Immature natural killer cell (primary cell): ENCODE measurements around the gene RFC2. TPM values are rescaled to one million over a fixed set of nuclear protein-coding genes. Genes with fewer than 3 reads are reported as not detected.
"Not testable (repeated sequence)": the region's sequence is repeated elsewhere in the genome, so short reads cannot be mapped to it uniquely, and the experiment has no call there.

Source experiments
- DNase-seq, 3 donors: peaks; one replicate each; pipeline ENCODE4 v3.0.0; 2022; ENCODE audit warnings: mixed read lengths in 1 of 3
- H3K27ac Mint-ChIP-seq, 6 donors: one replicate each; pipeline ENCODE4 v1.8.0; 2020; ENCODE audit warnings: mixed read lengths in 6 of 6, mild to moderate bottlenecking in 5 of 6, inconsistent platforms in 4 of 6, moderate library complexity in 3 of 6
- H3K27me3 Mint-ChIP-seq, 3 donors: one replicate each; pipeline ENCODE4 v1.8.0; 2020 to 2021; ENCODE audit warnings: low read depth in 3 of 3, mild to moderate bottlenecking in 3 of 3, mixed read lengths in 3 of 3, moderate library complexity in 3 of 3, inconsistent platforms in 1 of 3
- H3K36me3 Mint-ChIP-seq, 3 donors: one replicate each; pipeline ENCODE4 v1.8.0; 2020; ENCODE audit warnings: mixed read lengths in 3 of 3, inconsistent platforms in 2 of 3, mild to moderate bottlenecking in 2 of 3
- H3K4me1 Mint-ChIP-seq, 2 donors: one replicate each; pipeline ENCODE4 v1.8.0; 2020; ENCODE audit warnings: inconsistent platforms in 2 of 2, mild to moderate bottlenecking in 2 of 2, mixed read lengths in 2 of 2, moderate library complexity in 1 of 2
- H3K4me3 Mint-ChIP-seq, 5 donors: one replicate each; pipeline ENCODE4 v1.8.0; 2020; ENCODE audit warnings: mild to moderate bottlenecking in 5 of 5, mixed read lengths in 5 of 5, inconsistent platforms in 3 of 5, moderate library complexity in 3 of 5
- H3K9me3 Mint-ChIP-seq, 6 donors: one replicate each; pipeline ENCODE4 v1.8.0; 2020; ENCODE audit warnings: mild to moderate bottlenecking in 6 of 6, mixed read lengths in 6 of 6, inconsistent platforms in 4 of 6, moderate library complexity in 3 of 6
- polyA plus RNA-seq, 3 donors: library from polyadenylated mRNA; unstranded; fragments of 300-500 nt; fragmentation: Illumina TruSeq; gene quantifications; one replicate each; pipeline ENCODE4 v1.2.3, GENCODE V29; 2021

Gene RFC2
- polyA plus RNA-seq, 3 donors from 2014 or later = 48.1 to 79.5 (median 63.0) TPM

DNA sequence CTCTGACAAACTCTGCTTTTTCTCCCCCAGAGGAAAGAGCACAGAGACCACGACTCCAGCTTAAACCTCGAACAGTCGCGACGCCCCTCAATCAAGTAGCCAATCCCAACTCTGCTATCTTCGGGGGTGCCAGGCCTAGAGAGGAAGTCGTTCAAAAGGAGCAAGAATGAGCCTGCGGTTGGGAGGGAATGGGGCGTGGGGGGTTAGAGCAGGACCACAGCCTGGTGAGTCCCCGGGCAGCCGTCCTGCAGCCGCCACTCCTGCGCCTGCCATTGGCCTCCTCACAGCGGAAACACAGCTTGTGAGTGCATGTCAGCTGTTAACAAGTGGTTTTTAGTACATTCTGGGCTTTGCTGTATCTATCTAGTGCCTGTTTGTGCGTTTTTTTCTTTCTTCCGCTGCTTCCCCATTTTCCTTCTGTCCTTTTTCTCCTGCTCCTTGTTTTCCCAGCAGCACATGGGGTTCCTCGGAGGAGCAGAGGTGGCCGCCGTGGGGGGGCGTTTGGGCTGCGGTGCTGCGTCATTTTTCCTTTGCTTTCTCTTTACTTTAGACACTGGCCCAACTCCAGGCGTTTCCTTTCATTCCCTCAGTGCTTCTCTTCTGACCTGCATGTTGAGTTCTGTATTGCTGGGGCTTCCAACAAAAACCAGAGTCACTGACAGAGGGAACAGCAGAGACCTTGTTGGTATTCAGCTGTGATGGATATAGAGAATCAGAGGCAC lies 58.9 kb downstream of the RFC2 start:
- H3K4me3 Mint-ChIP-seq = peak overlapping the region; percentile 59 to 85 (median 73)
- peak; percentile 75 to 76 (median 75) for DNase-seq
- H3K36me3 Mint-ChIP-seq = peaks cover 6 to 27% (median 9%) of the 10 kb centered on the region in 3 donors

DNA sequence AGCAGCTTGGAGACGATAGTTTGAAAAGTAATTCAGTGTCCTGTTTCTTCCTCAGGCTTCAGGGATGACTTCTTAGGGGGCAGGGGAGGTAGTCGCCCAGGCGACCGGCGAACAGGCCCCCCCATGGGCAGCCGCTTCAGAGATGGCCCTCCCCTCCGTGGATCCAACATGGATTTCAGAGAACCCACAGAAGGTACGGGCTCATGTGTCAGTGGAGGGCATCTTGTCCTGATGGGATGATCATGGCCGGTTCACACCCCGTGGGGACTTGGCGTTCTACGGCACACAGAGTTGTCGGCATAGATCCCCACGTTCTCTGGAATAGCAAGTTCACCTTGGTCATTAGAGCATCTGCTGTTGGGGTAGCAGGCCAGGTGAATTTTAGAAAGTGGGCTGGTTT lies 59.5 kb downstream of the RFC2 start:
- Mint-ChIP-seq H3K4me3 (peak overlapping the region; percentile 51 to 76 (median 68)), H3K27me3 (peaks cover 3 to 17% (median 13%) of the 10 kb centered on the region in 3 donors), H3K36me3 (peaks cover 6 to 33% (median 9%) of the 10 kb centered on the region in 3 donors), H3K4me1 (peaks cover 37 to 58% of the 10 kb centered on the region in 2 donors), H3K9me3 (no peaks in the 10 kb centered on the region), H3K27ac (peak overlapping the region; percentile 88 to 97 (median 92))
- no peak for DNase-seq

More for the DNA sequence above, 58.9 kb downstream of the RFC2 start:
- H3K27ac Mint-ChIP-seq = peak overlapping the region; percentile 88 to 97 (median 93)
- not testable (repeated sequence) for H3K9me3 Mint-ChIP-seq
- peaks cover 37 to 57% of the 10 kb centered on the region in 2 donors for H3K4me1 Mint-ChIP-seq
- H3K27me3 Mint-ChIP-seq = peaks cover 3 to 17% (median 13%) of the 10 kb centered on the region in 3 donors

DNA sequence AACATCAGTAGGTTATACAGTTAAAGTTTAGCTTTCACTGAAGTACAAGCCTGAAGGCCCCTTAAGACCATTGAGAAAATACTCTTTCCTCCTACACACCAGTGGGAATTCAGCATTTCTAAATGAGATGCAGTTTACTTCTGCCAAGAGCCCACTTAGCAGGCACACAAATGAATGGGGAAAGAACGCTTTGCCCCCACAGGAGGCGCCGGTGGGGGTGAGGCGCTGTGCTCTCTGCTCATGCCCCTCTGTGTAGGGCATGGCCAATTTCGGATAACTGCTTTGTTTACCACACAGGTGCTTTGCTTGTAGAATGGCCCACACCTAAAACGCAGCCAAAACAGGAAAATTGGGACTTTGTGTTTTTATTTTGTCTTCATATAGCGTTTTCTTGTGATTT lies 60.3 kb downstream of the RFC2 start:
- H3K4me3 Mint-ChIP-seq = no peak overlapping the region
- peaks cover 3 to 17% (median 13%) of the 10 kb centered on the region in 3 donors for H3K27me3 Mint-ChIP-seq
- no peak for DNase-seq
- H3K36me3 Mint-ChIP-seq = peaks cover 6 to 40% (median 13%) of the 10 kb centered on the region in 3 donors
- H3K9me3 Mint-ChIP-seq = no peaks in the 10 kb centered on the region
- peaks cover 37 to 61% of the 10 kb centered on the region in 2 donors for H3K4me1 Mint-ChIP-seq
- H3K27ac Mint-ChIP-seq = peak overlapping the region; percentile 39 to 94 (median 78)

DNA sequence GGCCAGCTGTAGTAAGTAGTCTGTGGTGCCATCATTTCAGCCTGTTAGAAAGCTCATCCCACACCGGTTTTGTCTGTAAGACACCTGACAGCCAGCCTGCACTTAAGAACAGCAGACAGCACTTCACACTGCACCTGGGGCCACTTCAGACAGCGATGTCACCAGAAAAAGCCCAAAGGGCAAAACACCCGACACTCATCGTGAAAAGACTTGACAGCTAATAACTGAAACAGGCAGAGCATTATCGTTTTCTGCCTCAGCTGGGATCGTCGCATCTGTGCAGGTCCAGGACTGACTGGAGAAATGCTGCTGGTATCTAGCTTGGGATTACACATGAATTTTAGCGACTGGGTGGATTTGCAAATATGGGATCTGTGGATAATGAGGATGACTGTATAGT lies 61.1 kb downstream of the RFC2 start:
- H3K27me3 Mint-ChIP-seq = peaks cover 3 to 17% (median 16%) of the 10 kb centered on the region in 3 donors
- no peaks in the 10 kb centered on the region for H3K9me3 Mint-ChIP-seq
- H3K4me1 Mint-ChIP-seq = peaks cover 41 to 68% of the 10 kb centered on the region in 2 donors
- no peak for DNase-seq
- H3K4me3 Mint-ChIP-seq = no peak overlapping the region
- H3K27ac Mint-ChIP-seq = peak overlapping the region in 5 of 6 donors; percentile 6 to 90 (median 42)
- peaks cover 6 to 49% (median 16%) of the 10 kb centered on the region in 3 donors for H3K36me3 Mint-ChIP-seq

DNA sequence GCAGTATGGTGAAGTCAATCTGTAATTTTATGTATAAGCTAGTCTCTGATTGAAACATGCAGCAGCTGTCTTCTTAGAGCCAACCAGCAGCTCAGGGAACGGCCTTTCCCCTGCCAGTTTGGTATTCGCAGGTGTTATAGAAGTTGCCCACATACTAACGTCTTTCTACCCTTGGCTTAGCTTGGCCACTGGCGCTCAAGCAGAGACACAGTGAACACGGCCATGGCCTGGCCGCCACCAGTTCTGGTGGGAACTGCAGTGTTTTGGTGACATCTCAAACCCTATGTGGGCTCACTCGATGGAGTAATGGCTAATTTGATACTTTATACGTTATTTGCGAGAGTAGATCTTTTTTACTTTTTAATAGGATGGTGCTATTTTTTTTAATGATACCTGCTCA lies 63.0 kb downstream of the RFC2 start:
- Mint-ChIP-seq H3K4me1 (peaks cover 46 to 70% of the 10 kb centered on the region in 2 donors), H3K27me3 (peaks cover 6 to 18% (median 12%) of the 10 kb centered on the region in 3 donors), H3K4me3 (no peak overlapping the region), H3K27ac (no peak overlapping the region), H3K9me3 (no peaks in the 10 kb centered on the region), H3K36me3 (peaks cover 6 to 51% (median 18%) of the 10 kb centered on the region in 3 donors)
- no peak for DNase-seq

DNA sequence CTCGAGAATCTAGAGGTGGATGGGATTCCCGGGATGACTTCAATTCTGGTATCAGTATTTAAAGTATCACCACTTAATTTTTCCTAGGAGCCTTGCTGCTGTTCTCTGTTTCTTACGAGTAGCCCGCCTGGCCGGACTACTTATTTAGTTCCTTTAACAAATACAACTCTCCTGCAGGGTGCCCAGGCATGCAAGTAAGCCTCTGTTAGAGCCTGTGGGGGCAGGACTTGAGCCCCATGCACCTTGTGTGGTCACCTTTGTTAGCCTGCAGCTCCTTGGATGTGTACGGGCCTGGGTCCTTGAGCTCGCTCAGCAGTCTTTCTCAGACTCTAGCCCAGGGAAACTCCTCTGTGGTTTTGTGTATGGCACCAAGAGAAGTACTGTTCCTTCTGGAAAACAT lies 63.9 kb downstream of the RFC2 start:
- peaks cover 46 to 70% of the 10 kb centered on the region in 2 donors for H3K4me1 Mint-ChIP-seq
- no peak overlapping the region for H3K27ac Mint-ChIP-seq
- DNase-seq = no peak
- no peak overlapping the region for H3K4me3 Mint-ChIP-seq
- peaks cover 6 to 18% (median 10%) of the 10 kb centered on the region in 3 donors for H3K27me3 Mint-ChIP-seq
- no peaks in the 10 kb centered on the region for H3K9me3 Mint-ChIP-seq
- peaks cover 6 to 51% (median 18%) of the 10 kb centered on the region in 3 donors for H3K36me3 Mint-ChIP-seq

DNA sequence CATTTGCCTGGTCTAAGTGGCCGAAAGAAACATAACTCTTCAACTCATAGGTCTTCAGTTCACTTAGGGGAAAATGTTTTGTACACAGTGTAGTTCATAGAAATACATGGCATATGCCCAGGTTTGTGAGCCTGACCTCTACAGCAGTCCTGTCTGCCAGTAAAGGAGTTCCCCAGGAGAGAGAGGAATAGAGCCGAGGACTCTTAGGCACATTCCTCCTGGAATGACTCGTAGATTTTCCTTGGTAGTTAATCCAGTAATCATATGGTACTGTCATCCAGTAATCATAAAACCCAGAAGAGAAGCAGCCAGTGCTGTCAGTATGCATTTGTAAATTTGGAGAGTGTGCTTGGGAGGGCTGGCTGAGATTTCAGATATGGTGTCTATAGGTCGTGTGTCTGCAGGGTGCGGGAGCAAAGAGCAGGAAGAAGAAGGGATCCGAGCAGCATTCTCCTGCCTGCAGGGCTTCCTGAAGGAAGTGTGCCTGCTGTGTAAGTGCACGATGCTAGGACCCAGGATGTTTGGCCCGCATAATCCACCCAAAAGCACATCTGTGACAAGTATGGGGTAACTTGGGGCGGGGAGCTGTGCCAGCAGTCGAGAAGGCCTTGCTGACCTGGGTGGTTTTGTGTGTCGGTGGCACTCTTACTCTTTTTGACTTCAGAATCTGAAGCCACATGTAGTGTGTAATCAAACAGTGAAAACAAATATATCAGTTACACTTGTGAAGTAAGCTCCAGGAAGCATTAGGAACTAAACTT lies 66.1 kb downstream of the RFC2 start:
- Mint-ChIP-seq H3K4me3 (no peak overlapping the region), H3K9me3 (no peaks in the 10 kb centered on the region), H3K27me3 (peaks cover 2 to 8% (median 7%) of the 10 kb centered on the region in 3 donors), H3K36me3 (peaks cover 6 to 47% (median 18%) of the 10 kb centered on the region in 3 donors), H3K27ac (peak overlapping the region in 5 of 6 donors; percentile 44 to 71 (median 62)), H3K4me1 (peaks cover 52 to 70% of the 10 kb centered on the region in 2 donors)
- no peak for DNase-seq

DNA sequence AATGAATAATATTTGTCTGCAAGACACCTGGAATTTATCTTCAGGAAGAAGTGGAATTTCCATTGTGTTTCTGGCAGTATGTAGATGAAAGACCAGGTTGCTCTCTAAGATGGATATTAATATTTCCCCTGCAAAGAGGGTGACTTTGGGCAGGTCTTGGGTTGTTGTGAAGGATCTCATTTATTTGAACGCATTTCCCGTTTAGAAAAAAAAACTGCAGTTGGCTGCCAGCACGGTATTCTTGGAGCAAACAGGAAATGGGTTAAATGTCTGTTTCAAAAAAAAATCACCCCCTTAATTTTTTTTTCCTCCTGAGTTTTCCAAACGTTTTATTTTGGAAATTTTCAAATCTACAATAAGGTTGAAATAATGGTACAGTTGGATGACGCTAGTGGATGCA lies 68.6 kb downstream of the RFC2 start:
- Mint-ChIP-seq H3K36me3 (peaks cover 0 to 34% (median 14%) of the 10 kb centered on the region in 3 donors), H3K9me3 (no peaks in the 10 kb centered on the region), H3K27ac (peak overlapping the region; percentile 23 to 78 (median 65)), H3K4me1 (peaks cover 75 to 91% of the 10 kb centered on the region in 2 donors), H3K27me3 (peaks cover 2 to 8% (median 7%) of the 10 kb centered on the region in 3 donors), H3K4me3 (peak overlapping the region; percentile 21 to 69 (median 54))
- DNase-seq = no peak

DNA sequence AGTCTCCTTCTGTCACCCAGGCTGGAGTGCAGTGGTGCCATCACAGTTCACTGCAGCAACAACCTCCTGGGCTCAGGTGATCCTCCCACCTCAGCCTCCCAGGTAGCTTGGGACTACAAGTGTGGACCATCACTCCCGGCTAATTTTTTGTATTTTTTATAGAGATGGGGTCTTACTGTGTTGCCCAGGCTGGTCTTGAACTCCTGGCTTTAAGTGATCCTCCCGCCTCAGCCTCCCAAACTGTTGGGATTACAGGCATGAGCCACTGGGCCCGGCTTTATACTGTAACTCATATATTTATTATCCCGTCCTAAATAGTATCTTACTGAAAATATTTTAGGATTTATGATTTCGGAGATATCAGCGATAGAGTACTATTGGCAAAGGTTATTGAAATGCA lies 69.2 kb downstream of the RFC2 start:
- H3K36me3 Mint-ChIP-seq = peaks cover 0 to 28% (median 14%) of the 10 kb centered on the region in 3 donors
- H3K9me3 Mint-ChIP-seq = no peaks in the 10 kb centered on the region
- DNase-seq = no peak
- peaks cover 2 to 8% (median 7%) of the 10 kb centered on the region in 3 donors for H3K27me3 Mint-ChIP-seq
- peaks cover 80 to 97% of the 10 kb centered on the region in 2 donors for H3K4me1 Mint-ChIP-seq
- peak overlapping the region in 2 of 5 donors; percentile 26 to 53 for H3K4me3 Mint-ChIP-seq
- peak overlapping the region in 3 of 6 donors; percentile 41 to 71 (median 61) for H3K27ac Mint-ChIP-seq

DNA sequence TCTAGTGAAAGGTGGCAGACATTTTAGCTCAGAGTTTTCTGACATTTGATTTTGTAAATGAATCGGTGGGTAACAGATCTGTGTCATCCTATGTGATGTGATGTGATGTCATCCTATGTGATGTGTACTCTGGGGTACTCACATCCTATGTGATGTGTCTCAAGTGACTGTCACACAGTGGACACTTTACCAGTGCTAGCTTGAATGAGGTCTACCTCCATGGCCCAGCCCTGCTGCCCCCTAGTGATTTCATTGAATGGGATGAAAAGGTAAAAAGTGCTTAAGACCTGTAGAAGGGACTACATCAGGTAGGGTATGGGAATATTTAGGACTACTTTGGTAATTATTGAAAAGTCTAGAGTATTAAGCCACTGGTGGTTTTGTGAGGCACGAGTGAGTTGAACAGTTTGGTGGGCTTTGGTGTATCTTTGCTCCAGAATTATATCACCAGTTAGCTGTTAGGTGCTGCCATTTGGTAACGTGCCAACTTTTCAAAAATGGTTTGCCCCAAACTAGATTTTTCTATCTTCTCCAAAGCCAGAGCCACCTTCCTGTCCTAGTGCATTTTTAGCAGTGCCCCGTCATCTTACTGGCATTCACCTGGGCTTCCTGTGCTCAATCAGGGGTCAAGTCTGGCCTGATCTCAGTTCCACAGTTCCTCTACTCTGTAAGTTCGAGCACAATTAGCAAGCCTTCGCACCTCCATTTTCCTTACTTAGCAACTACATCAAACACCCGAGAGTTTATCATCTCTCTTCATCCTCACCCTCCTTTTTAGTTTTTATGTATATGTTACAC lies 70.3 kb downstream of the RFC2 start:
- peak overlapping the region; percentile 2 to 65 (median 15) for H3K4me3 Mint-ChIP-seq

DNA sequence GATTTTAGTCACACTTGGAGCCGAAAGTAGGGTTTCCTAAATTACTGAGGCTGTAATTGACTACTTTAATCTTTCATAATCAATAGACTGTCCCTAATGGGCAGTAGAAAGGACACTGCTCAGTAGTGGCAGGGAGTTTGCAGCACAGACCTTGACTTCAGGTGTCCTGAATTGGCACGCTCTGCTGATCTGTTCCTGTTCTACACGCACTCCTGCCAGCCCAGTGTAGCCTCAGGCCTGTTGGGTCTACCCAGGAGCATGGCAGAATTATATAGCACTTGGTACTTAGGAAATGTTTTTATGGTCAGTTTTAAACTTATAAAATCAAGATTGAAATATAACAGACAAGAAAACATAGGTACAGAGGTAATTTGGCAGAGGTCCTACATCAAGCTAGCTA lies 71.1 kb downstream of the RFC2 start:
- no peaks in the 10 kb centered on the region for H3K9me3 Mint-ChIP-seq
- peaks cover 0 to 14% (median 8%) of the 10 kb centered on the region in 3 donors for H3K36me3 Mint-ChIP-seq
- H3K4me1 Mint-ChIP-seq = peaks cover 89 to 100% of the 10 kb centered on the region in 2 donors
- peak overlapping the region in 5 of 6 donors; percentile 50 to 81 (median 71) for H3K27ac Mint-ChIP-seq
- peaks cover 2 to 7% (median 7%) of the 10 kb centered on the region in 3 donors for H3K27me3 Mint-ChIP-seq
- no peak for DNase-seq
- H3K4me3 Mint-ChIP-seq = peak overlapping the region in 2 of 5 donors; percentile 15 to 48

More for the DNA sequence above, 70.3 kb downstream of the RFC2 start:
- Mint-ChIP-seq H3K9me3 (no peaks in the 10 kb centered on the region), H3K27ac (peak overlapping the region; percentile 50 to 82 (median 76)), H3K36me3 (peaks cover 0 to 19% (median 9%) of the 10 kb centered on the region in 3 donors), H3K27me3 (peaks cover 2 to 9% (median 7%) of the 10 kb centered on the region in 3 donors), H3K4me1 (peaks cover 87 to 100% of the 10 kb centered on the region in 2 donors)
- DNase-seq = peak in 1 of 3 donors; percentile 15

DNA sequence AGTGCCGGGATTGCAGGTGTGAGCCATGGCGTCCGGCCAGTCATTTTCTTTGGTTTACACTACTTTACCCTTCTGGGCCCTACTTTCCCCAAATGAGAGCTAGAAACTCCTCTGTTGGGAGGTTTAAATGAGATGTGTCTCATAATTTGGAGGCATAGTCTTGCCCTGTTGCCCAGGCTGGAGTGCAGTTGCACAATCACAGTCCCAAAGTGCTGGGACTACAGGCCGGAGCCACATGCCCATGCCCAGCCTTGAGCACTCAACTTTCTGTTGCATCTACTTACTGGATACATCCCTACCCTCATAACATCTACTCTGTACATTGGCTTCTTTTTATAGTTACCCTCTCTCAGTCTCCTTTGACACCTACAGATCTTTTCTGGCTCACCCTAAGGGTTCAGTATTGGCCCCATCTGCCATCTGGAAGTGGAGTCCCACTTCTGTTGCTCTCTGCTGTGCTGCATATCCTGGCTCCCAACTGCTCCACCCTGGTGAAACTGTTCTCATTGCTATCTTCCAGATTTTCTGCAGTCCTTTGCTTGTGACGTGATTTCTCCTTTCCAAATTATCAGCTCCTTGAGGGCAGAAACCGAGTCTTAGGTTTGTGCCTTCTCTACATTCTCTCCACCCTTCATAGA lies 71.6 kb downstream of the RFC2 start:
- peaks cover 89 to 100% of the 10 kb centered on the region in 2 donors for H3K4me1 Mint-ChIP-seq
- H3K4me3 Mint-ChIP-seq = peak overlapping the region in 3 of 5 donors; percentile 42 to 58 (median 48)
- DNase-seq = no peak
- H3K9me3 Mint-ChIP-seq = no peaks in the 10 kb centered on the region
- peaks cover 4 to 7% (median 7%) of the 10 kb centered on the region in 3 donors for H3K27me3 Mint-ChIP-seq
- H3K36me3 Mint-ChIP-seq = peaks cover 0 to 8% (median 3%) of the 10 kb centered on the region in 3 donors
- peak overlapping the region; percentile 19 to 71 (median 53) for H3K27ac Mint-ChIP-seq
